ENCODE results near the gene ZNF331.

DNA sequence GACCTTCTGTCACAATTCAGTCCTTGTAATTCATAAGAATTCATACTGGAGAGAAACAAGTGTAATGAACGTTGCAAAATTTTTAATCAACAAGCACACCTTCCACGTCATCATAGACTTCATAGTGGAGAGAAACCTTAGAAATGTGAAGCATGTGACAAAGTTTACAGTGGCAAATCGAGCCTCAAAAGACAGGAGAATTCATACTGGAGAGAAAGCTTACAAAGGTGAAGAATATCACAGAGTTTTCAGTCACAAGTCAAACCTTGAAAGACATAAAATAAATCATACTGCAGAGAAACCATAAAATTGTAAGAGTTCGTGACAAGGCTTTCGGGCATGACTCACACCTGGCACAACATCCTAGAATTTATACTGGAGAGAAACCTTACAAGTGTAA, 45.8 kb upstream of the ZNF331 start:
- TF ChIP-seq, protein P1, sequence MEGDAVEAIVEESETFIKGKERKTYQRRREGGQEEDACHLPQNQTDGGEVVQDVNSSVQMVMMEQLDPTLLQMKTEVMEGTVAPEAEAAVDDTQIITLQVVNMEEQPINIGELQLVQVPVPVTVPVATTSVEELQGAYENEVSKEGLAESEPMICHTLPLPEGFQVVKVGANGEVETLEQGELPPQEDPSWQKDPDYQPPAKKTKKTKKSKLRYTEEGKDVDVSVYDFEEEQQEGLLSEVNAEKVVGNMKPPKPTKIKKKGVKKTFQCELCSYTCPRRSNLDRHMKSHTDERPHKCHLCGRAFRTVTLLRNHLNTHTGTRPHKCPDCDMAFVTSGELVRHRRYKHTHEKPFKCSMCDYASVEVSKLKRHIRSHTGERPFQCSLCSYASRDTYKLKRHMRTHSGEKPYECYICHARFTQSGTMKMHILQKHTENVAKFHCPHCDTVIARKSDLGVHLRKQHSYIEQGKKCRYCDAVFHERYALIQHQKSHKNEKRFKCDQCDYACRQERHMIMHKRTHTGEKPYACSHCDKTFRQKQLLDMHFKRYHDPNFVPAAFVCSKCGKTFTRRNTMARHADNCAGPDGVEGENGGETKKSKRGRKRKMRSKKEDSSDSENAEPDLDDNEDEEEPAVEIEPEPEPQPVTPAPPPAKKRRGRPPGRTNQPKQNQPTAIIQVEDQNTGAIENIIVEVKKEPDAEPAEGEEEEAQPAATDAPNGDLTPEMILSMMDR (IDR thresholded peaks at IDR 0.05) = no peak
- no peak for TF ChIP-seq POLR2A (IDR thresholded peaks at IDR 0.05)

All from thyroid gland (tissue), 4 donors.